ENCODE measurements around the gene TEAD4.

DNA sequence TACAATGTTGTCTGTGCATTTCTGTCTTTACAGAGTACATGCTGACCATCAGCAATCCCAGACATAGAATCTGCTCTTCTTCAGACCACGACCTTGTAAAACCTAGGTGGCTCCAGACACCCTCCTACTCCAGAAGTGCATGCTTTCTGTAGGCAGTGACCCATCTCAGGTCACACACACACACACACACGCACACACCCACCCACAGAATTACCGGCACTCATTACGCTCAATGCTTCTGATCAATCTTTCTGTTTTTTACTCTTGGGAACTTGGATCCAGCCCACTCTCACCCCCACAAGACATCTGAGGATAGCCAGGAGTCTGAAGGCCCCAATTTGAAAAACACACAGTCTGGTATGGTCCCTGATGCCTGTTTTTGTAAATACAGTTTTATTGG lies 110.5 kb downstream of the TEAD4 start:
- TF ChIP-seq HDGF (IDR thresholded peaks at IDR 0.05; ENCODE audit: borderline replicate concordance): no peak
- TF ChIP-seq, protein P1, sequence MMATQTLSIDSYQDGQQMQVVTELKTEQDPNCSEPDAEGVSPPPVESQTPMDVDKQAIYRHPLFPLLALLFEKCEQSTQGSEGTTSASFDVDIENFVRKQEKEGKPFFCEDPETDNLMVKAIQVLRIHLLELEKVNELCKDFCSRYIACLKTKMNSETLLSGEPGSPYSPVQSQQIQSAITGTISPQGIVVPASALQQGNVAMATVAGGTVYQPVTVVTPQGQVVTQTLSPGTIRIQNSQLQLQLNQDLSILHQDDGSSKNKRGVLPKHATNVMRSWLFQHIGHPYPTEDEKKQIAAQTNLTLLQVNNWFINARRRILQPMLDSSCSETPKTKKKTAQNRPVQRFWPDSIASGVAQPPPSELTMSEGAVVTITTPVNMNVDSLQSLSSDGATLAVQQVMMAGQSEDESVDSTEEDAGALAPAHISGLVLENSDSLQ (IDR thresholded peaks at IDR 0.05): no peak
- no peak for TF ChIP-seq ELF4 (IDR thresholded peaks at IDR 0.05)
- no peak for TF ChIP-seq FOXM1 (IDR thresholded peaks at IDR 0.05; ENCODE audit: borderline replicate concordance)
- TF ChIP-seq SP1 (IDR thresholded peaks at IDR 0.05): no peak
- TF ChIP-seq NFRKB (IDR thresholded peaks at IDR 0.05): no peak
- no peak for TF ChIP-seq FOXA1 (IDR thresholded peaks at IDR 0.05)
- TF ChIP-seq ARNT (IDR thresholded peaks at IDR 0.05): no peak
- no peak for TF ChIP-seq BHLHE40 (IDR thresholded peaks at IDR 0.05; ENCODE audit: borderline replicate concordance)
- no peak for TF ChIP-seq ZNF384 (IDR thresholded peaks at IDR 0.05)
- TF ChIP-seq CTBP1 (IDR thresholded peaks at IDR 0.05; ENCODE audit: borderline replicate concordance): no peak
- TF ChIP-seq SUZ12 (IDR thresholded peaks at IDR 0.05): no peak
- TF ChIP-seq FOXK2 (IDR thresholded peaks at IDR 0.05): no peak
- no peak for TF ChIP-seq LEF1 (IDR thresholded peaks at IDR 0.05; ENCODE audit: borderline replicate concordance)
